Stimulated activated CD4-positive, alpha-beta T cell treated with anti-CD3 and anti-CD28 coated beads, Interleukin-1b, Interleukin-23, amount 100 ng/mL, for 48 hours (primary cell): ENCODE data around the gene SLC12A1.
A peak's percentile ranks its signal among the peaks of the same experiment; 100 is the strongest.

Experiments used
- DNase-seq: peaks from one replicate; pipeline ENCODE4 v3.0.0-alpha.2; 2020

The SLC12A1 gene

DNA sequence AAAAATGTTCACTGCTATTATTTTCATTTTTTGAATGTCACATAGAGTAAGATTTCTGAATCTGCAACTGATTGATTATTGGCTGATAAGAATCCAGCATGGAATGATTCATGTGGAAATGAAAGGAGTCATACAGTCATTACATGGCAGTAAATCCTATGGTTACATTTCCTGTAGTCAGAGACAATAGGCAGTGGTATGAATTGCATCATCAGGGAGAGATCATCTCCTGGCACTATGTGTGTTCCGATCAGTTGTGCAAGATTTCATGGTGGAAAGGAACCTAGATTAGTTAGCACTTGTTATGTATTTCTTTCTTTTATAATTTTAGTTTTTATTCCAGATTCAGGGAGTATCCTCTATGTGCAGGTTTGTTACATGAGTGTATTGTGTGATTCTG, 38.8 kb downstream of the SLC12A1 start:
- no peak for DNase-seq

DNA sequence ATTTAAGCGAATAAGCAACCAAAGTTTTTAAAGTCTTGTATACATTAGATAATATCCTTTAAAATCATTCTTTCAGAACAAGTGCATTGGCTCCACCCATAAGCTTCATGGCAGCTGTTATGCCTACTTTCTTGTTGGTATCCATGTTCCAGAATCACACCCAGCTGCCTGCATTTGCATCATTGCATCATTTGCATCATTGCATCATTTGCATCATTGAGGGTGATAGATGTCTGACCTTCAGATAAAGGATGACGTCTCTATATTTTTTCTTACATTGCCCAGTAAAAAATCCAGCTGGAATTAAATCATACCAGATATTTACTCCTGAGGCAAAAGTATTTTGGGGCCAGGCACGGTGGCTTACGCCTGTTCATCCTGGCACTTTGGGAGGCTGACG, 42.3 kb downstream of the SLC12A1 start:
- no peak for DNase-seq

DNA sequence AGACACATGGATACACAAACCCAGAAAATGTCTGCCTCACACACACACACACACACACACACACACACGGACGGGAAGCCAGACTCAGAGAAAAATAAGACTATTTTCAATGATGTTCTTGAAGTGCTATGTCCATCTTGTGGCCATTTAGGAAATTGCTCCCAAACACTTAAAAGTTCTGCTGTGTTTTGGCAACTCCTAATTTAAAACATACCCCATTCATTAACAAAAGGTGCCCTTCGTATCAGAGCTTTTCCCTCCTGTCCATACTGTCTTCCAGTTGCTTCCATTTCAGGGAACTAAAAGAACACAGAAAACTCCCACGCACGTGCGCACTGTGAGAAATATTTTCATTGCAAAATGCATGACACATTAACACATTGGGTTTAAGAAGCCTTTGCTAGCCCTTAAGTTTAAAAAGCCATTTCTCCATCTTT, 44.6 kb downstream of the SLC12A1 start:
- no peak for DNase-seq

DNA sequence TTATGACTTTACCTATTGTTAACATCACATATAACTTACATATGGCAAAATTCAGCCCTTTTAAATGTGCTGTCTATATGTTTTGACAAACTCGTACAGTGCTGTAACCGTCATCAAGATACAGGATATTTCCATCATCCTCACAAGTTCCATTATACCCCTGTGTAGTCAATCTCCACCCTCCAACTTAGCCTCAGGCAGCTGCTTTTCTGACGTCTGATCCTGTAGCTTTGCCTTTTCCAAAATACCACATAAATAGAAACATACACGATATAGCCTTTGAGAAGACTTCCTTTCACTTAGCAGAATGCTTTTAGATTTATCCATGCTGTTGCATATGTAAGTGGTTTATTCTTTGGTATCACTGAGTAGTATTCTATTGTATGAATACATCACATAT, 47.1 kb downstream of the SLC12A1 start:
- no peak for DNase-seq

DNA sequence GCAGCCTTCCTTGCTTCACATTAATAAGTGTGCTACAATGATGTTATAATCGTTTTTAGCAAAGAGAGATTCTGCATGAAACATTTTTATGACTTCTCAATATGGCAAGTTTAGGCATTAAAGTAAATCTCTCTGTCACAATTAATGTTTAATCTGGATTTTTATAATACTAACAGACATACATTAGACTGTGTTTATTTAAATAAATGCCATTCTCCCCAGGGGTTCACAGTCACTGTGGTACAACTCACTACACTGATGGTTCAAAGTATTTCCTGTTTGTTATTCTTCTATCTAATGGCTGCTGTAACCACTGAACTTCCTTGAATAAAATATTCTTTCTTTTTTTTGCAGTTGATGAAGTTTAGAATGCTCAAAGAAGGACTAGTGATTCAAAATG, 59.0 kb downstream of the SLC12A1 start:
- no peak for DNase-seq

DNA sequence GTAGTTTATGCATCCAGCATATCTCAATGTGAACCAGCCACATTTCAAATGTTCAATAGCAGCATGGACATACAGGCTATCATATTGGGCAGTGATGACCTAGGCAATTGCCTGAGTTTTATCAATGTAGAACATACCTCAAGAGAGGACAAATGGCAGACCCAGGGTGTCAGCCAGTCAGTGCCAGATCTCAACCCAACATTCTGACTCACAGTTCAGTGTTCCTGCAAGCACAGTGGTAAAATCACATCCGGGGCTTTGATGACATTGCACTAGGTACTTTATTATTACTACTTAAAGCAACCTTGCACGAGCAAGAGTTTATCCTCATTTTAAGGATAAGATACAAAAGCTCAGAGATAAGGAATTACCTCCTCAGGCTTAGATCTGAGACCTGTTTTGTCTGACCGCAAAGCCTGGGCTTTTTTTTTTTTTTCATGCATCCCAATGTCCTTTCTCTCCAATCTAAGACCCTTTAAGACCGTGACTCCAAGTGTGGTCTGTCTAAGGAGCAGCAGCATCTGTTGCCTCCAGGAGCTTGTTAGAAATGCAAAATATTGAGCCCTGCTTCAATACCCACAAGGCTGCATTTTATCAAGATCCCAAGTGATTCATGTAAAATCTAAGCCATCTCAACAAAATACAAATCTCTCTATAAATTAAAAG, 60.1 kb downstream of the SLC12A1 start:
- DNase-seq = peak; percentile 1

DNA sequence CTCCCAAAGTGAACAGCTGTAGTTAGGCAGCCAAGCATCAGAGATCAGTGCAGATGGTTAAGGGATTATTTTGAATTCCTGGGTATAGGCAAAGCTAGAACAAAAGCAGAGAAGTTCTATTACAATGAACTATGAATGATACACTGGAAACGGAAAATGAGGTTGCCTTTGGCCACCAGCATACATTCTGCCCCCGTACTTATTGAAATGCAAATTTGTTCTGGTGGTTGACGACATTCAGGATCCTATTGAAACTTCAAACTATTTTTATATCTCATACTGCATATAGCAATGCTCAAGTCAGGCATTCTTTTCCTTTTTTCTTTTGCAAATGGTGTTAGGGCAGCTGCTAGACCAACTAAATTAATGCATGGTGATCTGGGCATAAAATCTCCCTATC, 61.7 kb downstream of the SLC12A1 start:
- DNase-seq = no peak

DNA sequence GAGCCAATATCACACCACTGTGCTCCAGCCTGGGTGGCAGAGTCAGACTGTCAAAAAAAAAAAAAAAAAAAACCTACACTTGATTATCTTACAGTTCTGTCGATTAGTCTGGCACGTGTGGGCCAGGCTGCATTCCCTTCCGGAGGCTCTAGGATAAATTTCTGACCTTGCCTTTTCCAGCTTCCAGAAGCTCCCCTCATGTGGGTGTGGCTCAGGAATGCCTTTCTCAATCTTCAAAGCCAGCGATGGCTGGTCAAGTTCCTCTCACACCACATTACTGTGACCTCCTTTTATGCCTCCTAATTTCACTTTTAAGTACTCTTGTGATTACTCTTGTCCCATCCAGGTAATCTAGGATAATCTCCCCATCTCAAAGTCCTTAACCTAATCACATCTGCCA, 66.9 kb downstream of the SLC12A1 start:
- no peak for DNase-seq

DNA sequence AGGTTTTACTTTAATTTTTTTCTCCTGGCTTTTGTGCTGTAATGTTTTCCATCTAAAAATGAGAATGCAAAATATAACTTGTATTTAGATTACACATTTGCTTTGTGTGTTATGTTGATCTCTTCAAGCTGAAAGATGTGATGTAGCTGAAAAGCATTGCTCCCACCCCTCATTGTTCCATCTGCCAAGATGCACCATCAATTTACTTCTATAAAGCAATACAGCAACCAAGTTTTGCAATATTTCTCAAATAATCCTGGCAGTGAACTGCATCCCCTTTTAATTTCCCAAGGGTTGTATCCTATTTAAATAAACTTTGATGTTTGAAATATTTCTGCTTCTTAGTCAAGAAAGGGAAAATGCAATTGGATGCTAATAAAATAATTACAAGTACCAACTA, 72.6 kb downstream of the SLC12A1 start:
- DNase-seq = no peak

DNA sequence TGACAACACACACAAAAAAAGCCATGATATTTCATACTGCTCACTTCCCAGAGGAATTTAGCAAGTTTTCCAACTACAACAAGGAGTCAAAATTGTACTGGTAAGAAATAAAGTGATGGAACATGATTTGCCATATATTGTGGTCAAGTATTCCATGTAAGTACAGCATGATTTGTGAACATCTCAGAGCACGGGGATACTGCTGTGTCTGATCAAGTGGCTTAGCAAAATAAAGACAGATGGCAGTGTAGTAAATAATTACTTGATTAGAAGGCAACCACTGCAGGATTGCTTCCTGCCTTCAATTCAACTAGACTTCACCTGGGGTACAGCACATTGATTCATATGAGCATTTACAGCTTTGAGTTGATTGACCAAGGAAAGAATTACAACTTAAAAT, 73.5 kb downstream of the SLC12A1 start:
- no peak for DNase-seq

DNA sequence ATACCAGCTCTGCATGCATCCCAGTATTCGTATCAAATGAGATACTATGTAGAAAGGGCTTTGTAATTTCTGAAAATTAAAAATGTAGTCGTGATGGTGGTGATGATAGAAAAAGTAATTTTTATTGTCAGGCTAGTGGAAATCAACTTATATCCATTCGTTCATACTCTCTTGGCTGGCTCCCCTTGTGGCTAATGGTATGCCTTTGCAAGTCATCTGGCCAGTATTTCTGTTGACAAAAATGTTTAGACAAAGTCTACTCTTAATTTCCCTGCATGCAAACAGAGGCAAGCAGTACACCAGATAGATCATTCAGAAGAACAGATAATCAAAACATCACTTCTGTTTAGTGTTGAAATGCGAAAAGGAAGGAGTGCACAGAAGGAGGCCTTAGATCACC, 75.6 kb downstream of the SLC12A1 start:
- no peak for DNase-seq

DNA sequence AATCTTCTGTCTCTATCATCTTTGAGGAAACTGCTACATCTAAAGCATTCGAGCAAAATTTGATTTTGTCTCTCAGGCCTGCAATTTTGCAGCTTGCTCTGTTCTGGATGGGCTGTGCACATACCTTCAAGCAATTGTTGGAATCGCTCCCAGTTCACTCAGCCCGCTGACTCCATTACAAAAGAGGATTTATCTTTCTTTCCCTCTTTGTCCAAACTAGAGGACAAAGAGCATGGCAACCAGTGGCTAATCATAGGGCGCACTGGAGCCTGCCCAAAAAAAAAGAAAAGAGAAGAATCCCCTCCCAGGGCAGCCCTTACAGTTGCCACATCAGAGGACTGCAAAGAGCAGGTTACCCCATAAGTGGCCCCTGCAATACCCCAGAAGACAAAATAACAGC, 76.1 kb downstream of the SLC12A1 start:
- no peak for DNase-seq

DNA sequence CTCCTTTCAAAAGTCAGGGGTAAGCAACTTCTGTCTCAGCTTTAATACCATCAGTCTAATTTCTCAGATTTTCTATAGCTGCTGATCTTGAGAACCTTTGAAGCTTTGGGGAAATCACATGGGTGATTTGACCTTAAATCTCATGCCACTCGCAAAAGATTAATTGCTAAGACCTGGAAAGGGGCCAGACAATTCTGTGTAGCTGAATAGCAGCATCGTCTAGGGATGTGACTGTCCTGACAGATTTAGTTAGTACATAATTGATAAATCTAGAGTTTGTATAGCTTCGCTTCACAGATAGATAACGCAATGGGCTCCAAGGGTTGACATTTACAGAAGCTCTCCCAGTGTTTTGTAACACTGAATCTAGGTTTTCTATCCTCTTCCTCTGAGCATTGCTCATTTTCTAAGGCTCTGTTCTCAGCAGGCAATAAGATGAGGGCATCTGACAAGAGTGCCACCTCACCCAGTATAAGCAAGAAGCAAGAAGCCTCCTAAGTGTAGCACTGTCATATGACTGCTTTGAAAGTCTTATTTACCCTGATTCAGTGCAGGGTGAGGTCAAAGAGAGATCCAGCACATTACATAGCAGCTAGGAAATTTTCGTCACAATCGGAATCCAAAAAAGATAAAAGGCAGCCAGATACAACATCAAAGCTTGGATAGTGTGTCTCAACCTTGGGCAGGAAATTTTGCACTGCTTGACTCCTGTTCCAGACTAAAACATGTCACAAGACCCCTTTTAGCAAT, 77.5 kb downstream of the SLC12A1 start:
- DNase-seq = no peak

DNA sequence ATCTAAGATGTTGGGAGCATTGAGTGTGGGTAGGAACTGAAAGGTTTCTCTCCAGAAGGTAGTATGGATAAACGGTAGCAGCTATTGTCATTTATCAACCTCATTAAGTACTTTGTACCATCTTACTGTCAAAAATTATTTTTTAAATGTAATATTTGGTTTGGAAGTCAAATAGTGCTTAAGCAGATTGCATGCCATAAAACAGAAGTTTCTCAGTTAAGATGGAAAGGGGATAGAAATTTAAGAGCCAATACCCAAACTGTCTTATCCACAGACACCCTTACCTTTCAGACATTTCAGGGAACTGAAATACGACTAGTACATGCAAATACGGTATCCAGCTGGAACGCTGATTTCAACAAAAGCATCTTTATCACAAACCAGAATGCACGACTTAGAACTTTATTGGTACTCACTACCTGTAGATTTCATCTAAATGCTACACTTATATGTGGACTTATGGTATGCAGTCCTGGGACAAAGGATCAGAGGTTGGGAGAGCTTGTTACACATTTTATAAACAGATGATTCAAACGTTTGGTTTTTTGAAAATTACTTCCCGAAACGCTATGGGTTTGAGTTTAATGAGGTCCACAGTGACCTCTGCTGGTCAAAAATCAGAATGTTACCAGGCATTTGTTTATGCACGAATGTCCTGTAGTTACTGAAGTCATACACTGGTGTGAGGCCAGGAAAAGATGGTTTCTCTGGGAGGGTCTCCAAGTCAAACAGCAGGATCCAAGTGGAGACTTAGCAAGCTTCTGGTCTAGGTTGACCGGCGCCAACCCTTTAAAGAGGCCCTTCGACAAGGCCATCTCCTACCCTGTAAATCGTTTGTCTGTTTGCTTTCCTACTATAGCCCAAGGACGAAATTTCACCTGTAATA, 79.5 kb downstream of the SLC12A1 start:
- DNase-seq = peak; percentile 3

DNA sequence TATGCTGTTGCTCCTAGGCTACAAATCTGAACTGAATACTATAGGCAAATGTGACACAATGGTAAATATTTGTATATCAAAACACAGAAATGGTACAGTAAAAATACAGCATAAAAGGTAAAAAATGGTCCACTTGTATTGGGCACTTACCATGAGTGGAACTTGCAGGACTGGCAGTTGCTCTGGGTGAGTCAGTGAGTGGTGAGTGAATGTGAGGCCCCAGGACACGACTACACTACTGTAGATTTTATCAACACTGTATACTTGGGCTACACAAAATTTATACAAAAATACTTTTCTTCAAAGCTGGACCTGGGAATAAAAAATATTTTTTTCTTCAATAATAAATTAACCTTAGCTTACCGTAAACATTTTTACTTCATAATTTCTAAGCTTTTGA, 83.5 kb downstream of the SLC12A1 start:
- no peak for DNase-seq

DNA sequence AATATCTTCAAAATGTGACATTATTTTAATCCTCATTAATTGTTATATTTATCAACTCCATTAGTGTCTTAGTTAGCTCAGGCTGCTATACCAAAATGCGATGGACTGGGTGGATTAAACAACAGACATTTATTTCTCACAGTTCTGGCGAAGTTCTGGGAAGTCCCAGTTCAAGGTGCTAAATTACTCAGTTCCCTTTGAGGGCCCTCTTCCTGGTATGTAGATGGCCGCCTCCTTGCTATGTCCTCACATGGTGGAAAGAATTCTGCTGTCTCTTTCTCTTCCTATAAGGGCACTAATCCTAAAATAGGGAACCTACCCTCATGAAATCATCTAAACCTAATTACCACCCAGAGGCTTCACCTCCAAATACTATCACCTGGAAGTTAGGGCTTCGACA, 86.4 kb downstream of the SLC12A1 start:
- DNase-seq = no peak

DNA sequence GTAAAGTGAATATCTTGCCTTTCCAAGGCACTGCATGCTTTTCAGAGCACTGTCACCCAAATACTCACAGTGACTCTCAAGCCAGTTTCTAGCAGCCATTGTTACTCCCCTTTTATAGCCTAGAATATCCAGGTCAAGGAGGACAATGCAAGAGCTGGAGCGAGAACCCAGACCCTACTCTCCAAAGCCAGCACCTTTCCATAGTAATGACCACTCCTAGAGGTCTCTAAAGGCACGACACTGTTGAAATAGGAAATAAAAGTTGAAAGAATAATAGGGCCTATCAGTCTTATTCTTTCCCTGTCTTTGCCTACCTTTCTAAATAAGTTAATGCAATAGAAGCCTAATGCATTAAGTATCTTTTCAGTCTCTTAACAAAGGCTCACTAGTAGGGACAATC, 91.6 kb downstream of the SLC12A1 start:
- DNase-seq = no peak

DNA sequence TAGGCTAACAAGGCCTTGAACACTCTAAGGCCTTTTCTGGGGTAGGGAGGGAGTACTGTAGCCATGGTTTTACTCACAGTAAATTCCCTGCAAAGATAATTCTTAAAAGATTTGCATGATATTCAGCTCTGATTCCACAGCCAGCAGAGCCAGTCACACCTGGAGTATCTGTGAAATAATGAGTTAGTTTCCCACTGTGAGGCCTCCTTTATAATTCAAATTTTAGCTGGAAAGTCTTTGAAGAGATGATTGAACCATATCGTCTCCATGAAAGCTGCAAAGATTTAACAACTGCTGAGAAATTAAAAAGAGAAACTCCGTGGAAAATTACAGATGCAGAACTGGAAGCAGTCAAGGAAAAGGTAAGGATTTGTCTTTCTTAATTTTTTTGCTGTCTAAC, 92.8 kb downstream of the SLC12A1 start:
- no peak for DNase-seq

DNA sequence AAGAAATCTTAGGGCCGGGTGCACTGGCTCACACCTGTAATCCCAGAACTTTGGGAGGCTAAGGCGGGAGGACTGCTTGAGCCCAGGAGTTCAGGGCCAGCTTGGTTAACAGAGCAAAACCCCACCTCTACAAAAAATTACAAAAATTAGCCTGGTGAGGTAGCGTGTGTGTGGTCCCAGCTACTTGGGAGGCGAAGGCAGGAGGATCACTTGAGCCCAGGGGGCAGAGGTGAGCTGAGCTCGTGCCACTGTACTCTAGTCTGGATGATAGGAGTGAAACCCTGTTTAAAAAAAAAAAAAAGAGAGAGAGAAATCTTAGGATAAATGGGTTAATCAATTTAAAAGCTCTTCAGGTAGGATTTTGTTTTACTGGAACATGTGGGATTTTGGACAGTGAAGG, 93.9 kb downstream of the SLC12A1 start:
- no peak for DNase-seq

DNA sequence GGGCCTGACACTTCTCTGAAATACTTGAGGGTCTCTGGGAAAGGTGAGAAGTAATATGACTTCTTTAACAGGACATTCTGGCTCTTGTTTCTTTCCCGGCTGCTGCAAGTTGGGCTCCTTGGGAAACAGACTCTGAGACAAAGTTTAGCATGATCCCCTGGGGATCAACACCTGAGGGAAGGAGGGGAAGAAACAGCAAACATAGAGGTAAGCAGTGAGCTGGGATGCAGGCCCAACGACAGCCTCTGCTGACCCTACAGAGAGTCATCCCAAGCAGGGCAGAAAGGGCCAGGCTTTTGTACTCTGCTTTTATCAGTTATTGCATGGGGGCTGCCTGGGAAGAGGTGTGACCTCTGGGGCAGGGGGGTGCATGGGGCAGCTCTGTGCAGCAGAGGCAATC, 98.3 kb downstream of the SLC12A1 start:
- no peak for DNase-seq

DNA sequence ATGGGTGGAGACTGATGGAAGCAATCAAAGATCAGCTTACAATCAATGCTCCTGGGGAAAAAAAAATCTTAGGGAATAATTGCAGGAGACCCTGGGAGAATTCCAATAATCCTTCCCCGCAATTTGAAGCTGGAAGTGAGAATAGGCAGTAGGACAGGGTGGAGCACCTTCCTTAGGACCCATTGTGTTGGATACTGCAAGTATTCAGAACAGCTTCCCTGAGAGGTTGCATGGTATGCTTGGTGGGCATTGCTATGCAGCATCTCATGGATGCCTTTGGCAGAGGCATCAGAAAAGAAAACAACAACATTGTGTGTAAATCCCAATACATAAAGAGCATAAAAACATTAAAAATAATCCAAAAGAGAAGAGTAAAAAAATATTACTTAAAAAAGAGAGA, 100.5 kb downstream of the SLC12A1 start:
- DNase-seq = no peak

DNA sequence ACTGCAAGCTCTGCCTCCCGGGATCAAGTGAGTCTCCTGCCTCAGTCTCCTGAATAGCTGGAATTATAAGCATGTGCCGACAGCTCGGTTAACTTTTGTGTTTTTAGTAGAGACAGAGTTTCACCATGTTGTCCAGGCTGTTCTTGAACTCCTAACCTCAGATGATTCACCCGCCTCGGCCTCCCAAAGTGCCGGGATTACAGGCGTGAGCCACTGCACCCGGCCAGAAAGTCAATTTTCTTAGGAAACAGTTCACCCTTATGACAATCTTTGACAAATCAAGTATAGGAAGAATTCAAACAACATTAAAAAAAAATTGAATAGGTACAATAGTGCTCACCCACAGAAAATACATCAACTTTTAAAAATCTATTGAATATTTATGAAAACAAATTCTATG, 101.5 kb downstream of the SLC12A1 start:
- DNase-seq = no peak

DNA sequence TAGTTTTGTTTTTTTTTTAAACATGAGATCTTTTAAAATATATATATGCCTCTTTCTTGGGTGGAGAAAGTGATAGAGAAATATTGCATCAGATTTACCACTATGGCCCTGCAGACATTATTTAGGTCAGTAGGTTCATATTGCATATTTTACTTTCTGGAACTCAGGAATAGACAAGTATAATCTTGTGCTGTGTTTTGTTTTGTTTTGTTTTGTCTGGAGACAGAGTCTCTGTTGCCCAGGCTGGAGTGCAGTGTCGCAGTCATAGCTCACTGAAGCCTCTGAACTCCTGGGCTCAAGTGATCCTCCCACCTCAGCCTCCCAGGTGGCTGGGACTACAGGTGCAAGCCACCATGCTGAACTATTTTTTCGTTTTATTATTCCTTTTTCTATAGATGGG, 103.6 kb downstream of the SLC12A1 start:
- no peak for DNase-seq

DNA sequence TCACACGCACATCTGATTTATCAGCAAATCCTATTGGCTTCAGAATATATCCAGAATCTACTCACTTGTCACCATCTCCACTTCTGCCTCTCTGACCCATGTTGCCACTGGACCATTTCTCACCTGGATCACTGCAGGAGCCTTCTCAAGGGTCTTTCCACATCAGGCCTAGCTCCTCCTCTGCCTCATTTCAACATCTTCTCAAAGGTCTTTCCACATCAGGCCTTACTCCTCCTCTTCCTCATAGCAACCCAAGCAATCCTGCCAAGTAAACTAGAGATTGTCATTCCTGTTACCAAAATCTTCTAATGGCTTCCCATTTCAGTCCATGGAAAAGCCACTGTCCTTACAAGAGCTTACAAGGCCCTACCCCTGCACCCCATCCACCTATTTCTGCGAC, 107.1 kb downstream of the SLC12A1 start:
- no peak for DNase-seq
